Measurements from ENCODE around the gene MAN1A2.

DNA sequence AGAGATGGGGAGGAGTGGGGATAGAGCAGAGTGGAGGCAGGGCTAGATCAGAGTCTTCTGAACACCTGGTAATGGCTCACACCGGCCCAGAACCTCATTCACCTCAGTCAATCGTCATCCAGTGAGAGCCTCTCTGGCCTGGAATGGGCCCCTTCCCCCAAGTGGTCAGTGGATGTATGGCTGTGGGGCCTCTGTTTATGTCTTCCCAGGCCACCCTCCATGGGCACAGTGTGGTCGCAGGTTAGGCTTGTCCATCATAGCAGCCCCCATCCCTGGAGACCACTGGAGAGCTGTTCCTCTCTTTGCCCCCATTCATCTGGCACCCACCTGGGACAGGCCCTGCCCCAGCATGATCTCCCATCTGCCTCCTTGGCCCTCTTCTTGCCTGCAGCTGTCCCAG, 209.0 kb downstream of the MAN1A2 start:
- TF ChIP-seq, protein P1, sequence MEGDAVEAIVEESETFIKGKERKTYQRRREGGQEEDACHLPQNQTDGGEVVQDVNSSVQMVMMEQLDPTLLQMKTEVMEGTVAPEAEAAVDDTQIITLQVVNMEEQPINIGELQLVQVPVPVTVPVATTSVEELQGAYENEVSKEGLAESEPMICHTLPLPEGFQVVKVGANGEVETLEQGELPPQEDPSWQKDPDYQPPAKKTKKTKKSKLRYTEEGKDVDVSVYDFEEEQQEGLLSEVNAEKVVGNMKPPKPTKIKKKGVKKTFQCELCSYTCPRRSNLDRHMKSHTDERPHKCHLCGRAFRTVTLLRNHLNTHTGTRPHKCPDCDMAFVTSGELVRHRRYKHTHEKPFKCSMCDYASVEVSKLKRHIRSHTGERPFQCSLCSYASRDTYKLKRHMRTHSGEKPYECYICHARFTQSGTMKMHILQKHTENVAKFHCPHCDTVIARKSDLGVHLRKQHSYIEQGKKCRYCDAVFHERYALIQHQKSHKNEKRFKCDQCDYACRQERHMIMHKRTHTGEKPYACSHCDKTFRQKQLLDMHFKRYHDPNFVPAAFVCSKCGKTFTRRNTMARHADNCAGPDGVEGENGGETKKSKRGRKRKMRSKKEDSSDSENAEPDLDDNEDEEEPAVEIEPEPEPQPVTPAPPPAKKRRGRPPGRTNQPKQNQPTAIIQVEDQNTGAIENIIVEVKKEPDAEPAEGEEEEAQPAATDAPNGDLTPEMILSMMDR (IDR thresholded peaks at IDR 0.05 in 2 of 3, conservative IDR thresholded peaks at IDR 0.05 in 1 of 3; ENCODE audit: borderline replicate concordance in 1 of 3, insufficient read depth in 1 of 3, low read depth in 2 of 3, low read length in 2 of 3) = no peak
- TF ChIP-seq JUND (IDR thresholded peaks at IDR 0.05) = no peak
- TF ChIP-seq SRF (IDR thresholded peaks at IDR 0.05; ENCODE audit: low read depth) = no peak
- TF ChIP-seq EZH2 (IDR thresholded peaks at IDR 0.05) = no peak
- TF ChIP-seq ZNF274 (IDR thresholded peaks at IDR 0.05; ENCODE audit: low read depth, low read length) = no peak
- TF ChIP-seq, protein P2, sequence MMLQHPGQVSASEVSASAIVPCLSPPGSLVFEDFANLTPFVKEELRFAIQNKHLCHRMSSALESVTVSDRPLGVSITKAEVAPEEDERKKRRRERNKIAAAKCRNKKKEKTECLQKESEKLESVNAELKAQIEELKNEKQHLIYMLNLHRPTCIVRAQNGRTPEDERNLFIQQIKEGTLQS (IDR thresholded peaks at IDR 0.05) = no peak
- TF ChIP-seq ZFX (IDR thresholded peaks at IDR 0.05) = no peak
- no peak for TF ChIP-seq POLR2A (IDR thresholded peaks at IDR 0.05; ENCODE audit: borderline replicate concordance, extremely low read depth, insufficient read depth, insufficient read length)
- TF ChIP-seq, protein P3, sequence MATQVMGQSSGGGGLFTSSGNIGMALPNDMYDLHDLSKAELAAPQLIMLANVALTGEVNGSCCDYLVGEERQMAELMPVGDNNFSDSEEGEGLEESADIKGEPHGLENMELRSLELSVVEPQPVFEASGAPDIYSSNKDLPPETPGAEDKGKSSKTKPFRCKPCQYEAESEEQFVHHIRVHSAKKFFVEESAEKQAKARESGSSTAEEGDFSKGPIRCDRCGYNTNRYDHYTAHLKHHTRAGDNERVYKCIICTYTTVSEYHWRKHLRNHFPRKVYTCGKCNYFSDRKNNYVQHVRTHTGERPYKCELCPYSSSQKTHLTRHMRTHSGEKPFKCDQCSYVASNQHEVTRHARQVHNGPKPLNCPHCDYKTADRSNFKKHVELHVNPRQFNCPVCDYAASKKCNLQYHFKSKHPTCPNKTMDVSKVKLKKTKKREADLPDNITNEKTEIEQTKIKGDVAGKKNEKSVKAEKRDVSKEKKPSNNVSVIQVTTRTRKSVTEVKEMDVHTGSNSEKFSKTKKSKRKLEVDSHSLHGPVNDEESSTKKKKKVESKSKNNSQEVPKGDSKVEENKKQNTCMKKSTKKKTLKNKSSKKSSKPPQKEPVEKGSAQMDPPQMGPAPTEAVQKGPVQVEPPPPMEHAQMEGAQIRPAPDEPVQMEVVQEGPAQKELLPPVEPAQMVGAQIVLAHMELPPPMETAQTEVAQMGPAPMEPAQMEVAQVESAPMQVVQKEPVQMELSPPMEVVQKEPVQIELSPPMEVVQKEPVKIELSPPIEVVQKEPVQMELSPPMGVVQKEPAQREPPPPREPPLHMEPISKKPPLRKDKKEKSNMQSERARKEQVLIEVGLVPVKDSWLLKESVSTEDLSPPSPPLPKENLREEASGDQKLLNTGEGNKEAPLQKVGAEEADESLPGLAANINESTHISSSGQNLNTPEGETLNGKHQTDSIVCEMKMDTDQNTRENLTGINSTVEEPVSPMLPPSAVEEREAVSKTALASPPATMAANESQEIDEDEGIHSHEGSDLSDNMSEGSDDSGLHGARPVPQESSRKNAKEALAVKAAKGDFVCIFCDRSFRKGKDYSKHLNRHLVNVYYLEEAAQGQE (IDR thresholded peaks at IDR 0.05; ENCODE audit: low read depth) = no peak
- TF ChIP-seq CEBPB (IDR thresholded peaks at IDR 0.05; ENCODE audit: low read depth) = no peak

Data from HCT116 (cell line).